ENCODE measurements around the gene MPZL3. TPM values are rescaled to one million over a fixed set of nuclear protein-coding genes. Genes with fewer than 3 reads are reported as not detected.

Gene MPZL3
- total and polyA plus RNA-seq, 2 experiments from 2014 or later, result 0.92 to 2.9 TPM

GRCh38 chr11:118232659-118233058 is 19.5 kb downstream of the MPZL3 start:
- H2AFZ ChIP-seq, result no peak overlapping the region
- ATAC-seq (no peak), DNase-seq (ENCODE audit: low spot score) (no peak)
- no peak overlapping the region for H3K4me3 ChIP-seq
- Mint-ChIP-seq H3K27ac (no peak overlapping the region), H3K27me3 (ENCODE audit: insufficient read depth, low read depth, poor library complexity) (no peaks in the 10 kb centered on the region), H3K4me1 (no peaks in the 10 kb centered on the region; the same call in 2 of the 3 replicates), H3K36me3 (ENCODE audit: low read depth) (no peaks in the 10 kb centered on the region), H3K9me3 (no peaks in the 10 kb centered on the region), H3K4me3 (no peak overlapping the region)
- TF ChIP-seq ZNF331 (CRISPR knock-in tag; IDR thresholded peaks at IDR 0.05; ENCODE audit: low read depth) (no peak), EZH2phosphoT487 (IDR thresholded peaks at IDR 0.05; ENCODE audit: unreplicated experiment) (no peak), ZNF114 (CRISPR knock-in tag; IDR thresholded peaks at IDR 0.05) (no peak), NANOG (IDR thresholded peaks at IDR 0.05; ENCODE audit: borderline replicate concordance) (no peak)
- no peak overlapping the region for H3K4me2 ChIP-seq
- H3K79me2 ChIP-seq (replicated peaks; ENCODE audit: insufficient read depth), result no peaks in the 10 kb centered on the region
- no peaks in the 10 kb centered on the region for H4K20me1 ChIP-seq (replicated peaks; ENCODE audit: insufficient read depth)
- H3K27me3 ChIP-seq (ENCODE audit: insufficient read depth), result no peaks in the 10 kb centered on the region
- no peaks in the 10 kb centered on the region for H3K4me1 ChIP-seq (ENCODE audit: insufficient read depth)
- H3K27ac ChIP-seq (ENCODE audit: low read depth), result no peak overlapping the region
- no peaks in the 10 kb centered on the region for H3K9me2 ChIP-seq (ENCODE audit: insufficient read depth)
- no peaks in the 10 kb centered on the region for H3F3A ChIP-seq (replicated peaks; ENCODE audit: low read depth)
- H3K36me3 ChIP-seq (ENCODE audit: insufficient read depth), result no peaks in the 10 kb centered on the region

DNA sequence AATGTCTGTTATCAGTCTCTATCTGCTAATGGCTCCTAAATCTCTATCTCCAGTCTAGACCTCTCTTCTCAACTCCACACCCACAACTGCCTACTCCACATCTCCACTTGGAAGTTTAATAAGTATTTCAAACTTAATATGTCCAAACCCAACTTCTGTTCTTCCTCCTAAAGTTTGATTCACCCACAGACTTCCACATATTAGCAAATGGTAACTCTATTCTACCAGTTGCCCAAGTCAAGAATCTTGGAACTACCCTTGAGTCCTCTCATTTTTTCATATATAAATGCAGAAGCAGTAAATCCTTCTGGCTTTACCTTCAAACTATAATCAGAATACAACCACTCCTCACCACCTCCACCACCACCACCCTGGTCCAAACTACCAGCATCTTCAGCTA is 20.7 kb downstream of the MPZL3 start:
- H3K9me3 Mint-ChIP-seq, result no peaks in the 10 kb centered on the region
- Histone ChIP-seq H4K20me1 (replicated peaks; ENCODE audit: insufficient read depth) (no peaks in the 10 kb centered on the region), H2AFZ (no peak overlapping the region), H3F3A (replicated peaks; ENCODE audit: low read depth) (no peaks in the 10 kb centered on the region), H3K79me2 (replicated peaks; ENCODE audit: insufficient read depth) (no peaks in the 10 kb centered on the region), H3K9me2 (ENCODE audit: insufficient read depth) (no peaks in the 10 kb centered on the region), H3K27ac (ENCODE audit: low read depth) (no peak overlapping the region), H3K4me1 (ENCODE audit: insufficient read depth) (no peaks in the 10 kb centered on the region), H3K27me3 (ENCODE audit: insufficient read depth) (no peaks in the 10 kb centered on the region), H3K4me2 (no peak overlapping the region), H3K4me3 (no peak overlapping the region), H3K36me3 (ENCODE audit: insufficient read depth) (no peaks in the 10 kb centered on the region)
- TF ChIP-seq, protein P1, sequence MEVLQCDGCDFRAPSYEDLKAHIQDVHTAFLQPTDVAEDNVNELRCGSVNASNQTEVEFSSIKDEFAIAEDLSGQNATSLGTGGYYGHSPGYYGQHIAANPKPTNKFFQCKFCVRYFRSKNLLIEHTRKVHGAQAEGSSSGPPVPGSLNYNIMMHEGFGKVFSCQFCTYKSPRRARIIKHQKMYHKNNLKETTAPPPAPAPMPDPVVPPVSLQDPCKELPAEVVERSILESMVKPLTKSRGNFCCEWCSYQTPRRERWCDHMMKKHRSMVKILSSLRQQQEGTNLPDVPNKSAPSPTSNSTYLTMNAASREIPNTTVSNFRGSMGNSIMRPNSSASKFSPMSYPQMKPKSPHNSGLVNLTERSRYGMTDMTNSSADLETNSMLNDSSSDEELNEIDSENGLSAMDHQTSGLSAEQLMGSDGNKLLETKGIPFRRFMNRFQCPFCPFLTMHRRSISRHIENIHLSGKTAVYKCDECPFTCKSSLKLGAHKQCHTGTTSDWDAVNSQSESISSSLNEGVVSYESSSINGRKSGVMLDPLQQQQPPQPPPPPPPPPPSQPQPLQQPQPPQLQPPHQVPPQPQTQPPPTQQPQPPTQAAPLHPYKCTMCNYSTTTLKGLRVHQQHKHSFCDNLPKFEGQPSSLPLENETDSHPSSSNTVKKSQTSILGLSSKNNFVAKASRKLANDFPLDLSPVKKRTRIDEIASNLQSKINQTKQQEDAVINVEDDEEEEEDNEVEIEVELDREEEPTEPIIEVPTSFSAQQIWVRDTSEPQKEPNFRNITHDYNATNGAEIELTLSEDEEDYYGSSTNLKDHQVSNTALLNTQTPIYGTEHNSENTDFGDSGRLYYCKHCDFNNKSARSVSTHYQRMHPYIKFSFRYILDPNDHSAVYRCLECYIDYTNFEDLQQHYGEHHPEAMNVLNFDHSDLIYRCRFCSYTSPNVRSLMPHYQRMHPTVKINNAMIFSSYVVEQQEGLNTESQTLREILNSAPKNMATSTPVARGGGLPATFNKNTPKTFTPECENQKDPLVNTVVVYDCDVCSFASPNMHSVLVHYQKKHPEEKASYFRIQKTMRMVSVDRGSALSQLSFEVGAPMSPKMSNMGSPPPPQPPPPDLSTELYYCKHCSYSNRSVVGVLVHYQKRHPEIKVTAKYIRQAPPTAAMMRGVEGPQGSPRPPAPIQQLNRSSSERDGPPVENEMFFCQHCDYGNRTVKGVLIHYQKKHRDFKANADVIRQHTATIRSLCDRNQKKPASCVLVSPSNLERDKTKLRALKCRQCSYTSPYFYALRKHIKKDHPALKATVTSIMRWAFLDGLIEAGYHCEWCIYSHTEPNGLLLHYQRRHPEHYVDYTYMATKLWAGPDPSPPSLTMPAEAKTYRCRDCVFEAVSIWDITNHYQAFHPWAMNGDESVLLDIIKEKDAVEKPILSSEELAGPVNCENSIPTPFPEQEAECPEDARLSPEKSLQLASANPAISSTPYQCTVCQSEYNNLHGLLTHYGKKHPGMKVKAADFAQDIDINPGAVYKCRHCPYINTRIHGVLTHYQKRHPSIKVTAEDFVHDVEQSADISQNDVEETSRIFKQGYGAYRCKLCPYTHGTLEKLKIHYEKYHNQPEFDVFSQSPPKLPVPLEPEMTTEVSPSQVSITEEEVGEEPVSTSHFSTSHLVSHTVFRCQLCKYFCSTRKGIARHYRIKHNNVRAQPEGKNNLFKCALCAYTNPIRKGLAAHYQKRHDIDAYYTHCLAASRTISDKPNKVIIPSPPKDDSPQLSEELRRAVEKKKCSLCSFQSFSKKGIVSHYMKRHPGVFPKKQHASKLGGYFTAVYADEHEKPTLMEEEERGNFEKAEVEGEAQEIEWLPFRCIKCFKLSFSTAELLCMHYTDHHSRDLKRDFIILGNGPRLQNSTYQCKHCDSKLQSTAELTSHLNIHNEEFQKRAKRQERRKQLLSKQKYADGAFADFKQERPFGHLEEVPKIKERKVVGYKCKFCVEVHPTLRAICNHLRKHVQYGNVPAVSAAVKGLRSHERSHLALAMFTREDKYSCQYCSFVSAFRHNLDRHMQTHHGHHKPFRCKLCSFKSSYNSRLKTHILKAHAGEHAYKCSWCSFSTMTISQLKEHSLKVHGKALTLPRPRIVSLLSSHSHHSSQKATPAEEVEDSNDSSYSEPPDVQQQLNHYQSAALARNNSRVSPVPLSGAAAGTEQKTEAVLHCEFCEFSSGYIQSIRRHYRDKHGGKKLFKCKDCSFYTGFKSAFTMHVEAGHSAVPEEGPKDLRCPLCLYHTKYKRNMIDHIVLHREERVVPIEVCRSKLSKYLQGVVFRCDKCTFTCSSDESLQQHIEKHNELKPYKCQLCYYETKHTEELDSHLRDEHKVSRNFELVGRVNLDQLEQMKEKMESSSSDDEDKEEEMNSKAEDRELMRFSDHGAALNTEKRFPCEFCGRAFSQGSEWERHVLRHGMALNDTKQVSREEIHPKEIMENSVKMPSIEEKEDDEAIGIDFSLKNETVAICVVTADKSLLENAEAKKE (CRISPR knock-in tag; IDR thresholded peaks at IDR 0.05), result no peak
- TF ChIP-seq ZNF331 (CRISPR knock-in tag; IDR thresholded peaks at IDR 0.05; ENCODE audit: low read depth) (no peak), CREB1 (CRISPR knock-in tag; IDR thresholded peaks at IDR 0.05; ENCODE audit: low read depth) (no peak), EZH2 (IDR thresholded peaks at IDR 0.05; ENCODE audit: low read depth, unreplicated experiment) (no peak), STAT1 (IDR thresholded peaks at IDR 0.05; ENCODE audit: unreplicated experiment) (no peak), ZNF114 (CRISPR knock-in tag; IDR thresholded peaks at IDR 0.05) (no peak), CTCF (conservative IDR thresholded peaks at IDR 0.05; ENCODE audit: low read depth in 2 of 2) (no peak)
- TF ChIP-seq, protein P2, sequence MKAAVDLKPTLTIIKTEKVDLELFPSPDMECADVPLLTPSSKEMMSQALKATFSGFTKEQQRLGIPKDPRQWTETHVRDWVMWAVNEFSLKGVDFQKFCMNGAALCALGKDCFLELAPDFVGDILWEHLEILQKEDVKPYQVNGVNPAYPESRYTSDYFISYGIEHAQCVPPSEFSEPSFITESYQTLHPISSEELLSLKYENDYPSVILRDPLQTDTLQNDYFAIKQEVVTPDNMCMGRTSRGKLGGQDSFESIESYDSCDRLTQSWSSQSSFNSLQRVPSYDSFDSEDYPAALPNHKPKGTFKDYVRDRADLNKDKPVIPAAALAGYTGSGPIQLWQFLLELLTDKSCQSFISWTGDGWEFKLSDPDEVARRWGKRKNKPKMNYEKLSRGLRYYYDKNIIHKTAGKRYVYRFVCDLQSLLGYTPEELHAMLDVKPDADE (IDR thresholded peaks at IDR 0.05), result no peak
- no peaks in the 10 kb centered on the region for H3K36me3 Mint-ChIP-seq (ENCODE audit: low read depth)
- no peak overlapping the region for H3K4me3 Mint-ChIP-seq
- H3K27me3 Mint-ChIP-seq (ENCODE audit: insufficient read depth, low read depth, poor library complexity), result no peaks in the 10 kb centered on the region
- no peak for ATAC-seq
- no peak overlapping the region for H3K27ac Mint-ChIP-seq
- H3K4me1 Mint-ChIP-seq, result no peaks in the 10 kb centered on the region
- no peak for DNase-seq (ENCODE audit: low spot score)

Data from GM23338 (cell line).